NCI-H345 (cell line): Measurements from ENCODE around the gene SBF2.

Experiments
- DNase-seq: peaks from one replicate; lab custom pipeline; 2025; lab: John Stamatoyannopoulos, UW

Gene SBF2

DNA sequence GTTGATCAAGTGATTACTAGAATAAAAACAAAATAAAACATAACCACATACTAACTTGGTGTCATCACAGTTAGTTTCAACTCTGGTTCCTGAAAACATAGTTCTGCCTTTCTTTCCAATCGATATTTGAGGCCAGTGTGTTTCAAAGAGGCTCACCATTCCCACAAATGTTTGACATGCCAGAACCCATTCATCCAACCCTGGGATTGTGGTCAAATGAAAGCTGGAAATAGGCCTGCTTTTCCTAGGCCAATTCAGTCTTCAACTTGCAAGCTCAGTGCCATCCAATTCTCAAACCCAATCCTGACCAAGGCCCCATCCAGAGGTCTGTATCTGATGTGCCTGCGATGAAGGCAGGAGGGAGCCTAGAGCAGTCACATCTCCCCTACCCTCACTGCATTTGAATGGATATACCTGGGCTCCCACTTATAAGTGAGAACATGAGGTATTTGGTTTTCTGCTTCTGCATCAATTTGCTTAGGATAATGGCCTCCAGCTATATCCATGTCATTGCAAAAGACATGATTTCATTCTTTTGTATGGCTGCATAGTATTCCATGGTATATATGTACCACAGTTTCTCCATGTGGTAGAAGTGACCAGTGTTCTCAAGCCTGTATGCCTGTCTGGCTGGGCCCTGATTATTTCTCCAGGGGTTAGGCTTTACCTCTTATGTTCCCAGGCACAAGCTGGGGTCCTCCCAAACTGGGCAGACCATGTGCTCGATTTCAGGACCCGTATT, 486.9 kb downstream of the SBF2 start:
- no peak for DNase-seq

DNA sequence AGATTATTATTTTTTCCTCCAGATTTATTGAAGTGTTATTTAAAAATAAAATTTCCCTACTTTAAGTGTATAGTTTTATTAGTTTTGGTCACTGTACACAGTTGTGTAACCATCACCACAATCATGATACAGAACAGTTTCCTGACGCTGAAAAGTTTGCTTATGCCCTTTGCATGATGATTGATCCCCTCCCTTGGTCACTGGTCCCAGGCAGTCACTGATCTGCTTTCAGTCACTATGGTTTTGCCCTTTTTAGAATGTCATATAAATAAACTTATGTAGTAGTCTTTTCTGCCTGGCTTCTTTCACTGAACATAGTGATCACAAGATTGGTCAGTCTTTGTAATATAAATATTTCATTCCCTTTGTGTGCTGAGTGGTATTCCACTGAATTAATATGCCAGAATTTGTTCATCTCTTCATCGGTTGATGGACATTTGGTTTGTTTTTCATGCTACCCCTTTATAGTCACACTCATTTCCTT, 489.6 kb downstream of the SBF2 start:
- DNase-seq, result no peak

- DNase-seq, result no peak
These were observed 490.2 kb downstream of the SBF2 start for GRCh38 chr11:9803685-9804418.

DNA sequence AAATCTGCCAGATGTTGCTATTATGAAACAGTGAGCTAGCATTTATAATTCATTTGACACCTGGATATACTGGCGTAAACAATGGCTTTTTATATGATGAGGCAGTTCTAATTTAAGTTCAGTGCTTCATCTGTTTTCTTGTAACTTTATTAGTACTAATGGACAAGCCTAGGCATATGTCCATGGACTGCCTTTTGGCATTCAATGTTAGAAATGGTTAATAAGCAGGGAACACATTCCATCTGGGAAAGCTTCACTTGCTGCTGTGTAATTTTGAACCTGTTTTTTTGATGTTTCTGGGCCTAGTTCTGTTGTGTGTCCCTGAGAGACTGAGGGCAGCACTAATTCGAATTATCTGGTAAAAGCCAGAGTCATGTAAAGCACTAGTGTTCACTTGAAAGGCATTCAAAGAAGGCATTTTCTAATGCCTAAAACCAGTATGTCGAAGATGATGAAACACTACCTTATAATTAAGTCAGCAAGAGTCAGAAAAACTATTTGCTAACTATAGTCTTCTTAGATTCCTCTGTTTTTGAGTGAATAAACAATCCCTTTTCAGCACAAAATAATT, 491.6 kb downstream of the SBF2 start:
- DNase-seq, result no peak

GRCh38 chr11:9799886-9800285, 494.1 kb downstream of the SBF2 start:
- no peak for DNase-seq

DNA sequence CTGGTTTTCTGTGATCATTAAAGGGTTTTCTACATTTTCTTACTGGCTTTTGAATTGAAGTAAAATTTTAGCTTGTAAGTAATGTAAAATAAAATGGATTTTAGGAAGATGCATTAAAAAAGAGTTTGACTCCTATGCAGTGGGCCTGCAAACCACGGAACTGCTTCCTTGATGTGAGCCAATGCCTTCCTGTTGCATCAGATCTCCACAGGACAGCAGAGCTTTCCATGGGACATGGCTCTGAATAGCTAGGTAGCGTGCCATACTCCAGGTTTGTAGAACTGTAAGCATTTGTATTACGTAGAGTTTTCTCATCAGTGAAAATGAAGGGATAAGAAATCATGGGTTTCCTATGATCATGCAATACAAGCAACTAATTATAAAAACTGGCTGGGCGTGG, 496.7 kb downstream of the SBF2 start:
- DNase-seq, result no peak

- no peak for DNase-seq
These were observed 497.2 kb downstream of the SBF2 start for GRCh38 chr11:9796854-9797253.

GRCh38 chr11:9796266-9796665, 497.8 kb downstream of the SBF2 start:
- DNase-seq, result no peak

DNA sequence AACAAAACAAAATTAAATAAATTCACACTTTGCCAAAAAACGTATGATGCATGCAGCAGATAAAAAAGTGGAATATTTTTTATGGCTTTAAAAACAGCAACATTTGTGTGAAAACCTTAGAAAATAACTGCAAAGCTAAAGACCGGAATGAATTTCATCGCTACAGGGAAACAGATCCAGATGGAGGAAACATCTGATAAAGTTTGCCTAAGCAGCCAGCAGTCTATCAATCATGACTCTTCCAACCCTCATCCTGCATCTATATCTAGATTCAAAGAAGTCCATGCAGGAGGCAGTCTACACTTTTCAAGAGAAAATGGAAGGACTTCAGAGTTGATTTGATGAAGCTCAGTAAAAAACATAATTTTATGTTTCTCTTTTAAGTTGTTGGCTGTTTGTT, 503.3 kb downstream of the SBF2 start:
- no peak for DNase-seq

DNA sequence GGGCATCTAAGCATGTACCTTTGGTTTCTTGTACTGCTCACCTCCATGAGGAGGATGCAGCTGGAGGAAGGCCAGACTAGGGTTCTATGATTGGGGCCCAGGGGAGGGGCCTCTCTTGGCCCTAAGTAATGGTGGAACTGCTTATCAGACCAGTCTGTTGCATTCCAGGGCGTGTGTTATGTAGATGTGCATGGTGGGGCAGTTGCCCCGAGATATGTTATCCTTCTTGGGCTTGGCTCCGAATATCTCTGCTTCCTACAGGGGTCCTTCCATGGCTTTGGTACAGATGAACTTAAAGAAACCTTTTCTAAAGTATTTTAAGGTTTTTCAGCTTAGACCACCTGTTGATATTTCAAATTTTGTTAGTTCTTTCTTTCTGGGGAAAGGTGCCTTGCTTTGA, 504.1 kb downstream of the SBF2 start:
- DNase-seq, result no peak

GRCh38 chr11:9787981-9788521, 506.0 kb downstream of the SBF2 start:
- DNase-seq, result no peak

DNA sequence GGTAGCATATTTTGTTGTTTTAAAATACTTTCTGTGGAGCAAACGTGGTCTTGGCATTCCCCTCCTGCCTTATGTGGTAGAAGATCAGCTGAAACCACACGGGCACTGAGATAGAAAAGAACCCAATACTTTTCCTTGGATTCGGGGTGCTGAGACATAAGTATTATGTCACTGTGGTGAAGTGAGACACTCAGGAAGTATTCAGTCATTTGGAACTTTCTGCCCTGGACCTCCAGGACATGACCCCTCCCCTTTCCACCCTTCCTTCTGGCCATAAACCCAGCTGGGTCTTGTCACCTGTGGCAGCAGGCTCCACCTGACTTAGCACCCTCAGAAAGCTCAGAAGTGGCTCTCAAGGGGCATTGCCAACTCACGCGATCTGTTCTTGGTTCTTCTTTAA, 506.8 kb downstream of the SBF2 start:
- DNase-seq, result no peak

DNA sequence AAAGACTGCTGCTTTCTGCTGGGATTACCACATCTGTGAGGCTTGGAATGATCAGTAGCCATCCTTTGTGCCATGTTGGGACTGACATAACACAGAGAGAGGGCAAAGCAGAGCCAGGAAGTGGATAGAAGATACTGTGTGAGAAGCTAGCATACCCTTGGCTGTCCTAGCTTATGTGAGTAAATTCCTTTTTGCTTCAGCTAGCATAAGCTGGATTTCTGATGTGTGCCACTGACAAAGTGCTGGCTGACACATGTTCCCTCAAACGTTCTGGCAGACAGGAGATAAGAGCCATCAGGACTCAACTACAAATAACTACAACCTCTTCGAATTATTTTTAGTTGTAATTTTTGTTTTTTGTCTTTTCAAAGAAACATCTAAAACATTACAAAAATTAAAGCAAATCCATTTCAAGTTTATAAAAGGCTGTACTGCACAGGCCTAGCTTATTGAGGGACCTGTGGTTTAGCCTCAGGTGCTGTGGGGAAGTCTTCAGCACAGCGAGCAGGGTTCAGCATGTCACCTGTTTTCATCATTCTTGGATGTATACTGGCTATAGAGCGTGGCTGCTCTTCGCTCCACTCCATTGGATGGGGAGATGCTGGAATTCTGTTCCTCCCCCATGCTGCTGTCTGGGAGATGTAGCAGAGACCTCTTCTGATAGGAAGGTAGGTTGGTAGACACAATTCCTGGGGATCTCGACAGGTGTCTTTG, 509.3 kb downstream of the SBF2 start:
- no peak for DNase-seq

- DNase-seq, result no peak
These were observed 510.0 kb downstream of the SBF2 start for GRCh38 chr11:9783986-9784385.

GRCh38 chr11:9780929-9781328, 513.1 kb downstream of the SBF2 start:
- no peak for DNase-seq

- DNase-seq, result no peak
These were observed 516.5 kb downstream of the SBF2 start for GRCh38 chr11:9777525-9777924.

DNA sequence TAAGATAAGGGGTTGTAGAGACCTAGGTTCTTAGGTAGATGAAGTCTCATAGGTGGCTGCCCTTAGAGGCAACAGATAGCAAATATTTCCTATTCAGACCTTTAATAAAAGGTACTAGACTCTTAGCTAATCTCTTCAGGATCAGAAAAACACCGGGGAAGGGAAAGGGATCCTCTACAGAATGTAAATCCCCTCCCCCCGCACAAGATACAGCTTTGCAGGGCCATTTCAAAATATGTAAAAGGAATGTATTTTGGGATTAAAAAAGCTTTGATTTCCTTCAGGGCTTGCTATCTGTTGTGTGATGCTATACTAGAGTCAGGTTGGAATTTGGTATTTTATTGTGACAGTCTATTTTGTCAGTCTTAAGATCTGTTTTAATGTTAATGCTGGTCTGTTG, 517.0 kb downstream of the SBF2 start:
- DNase-seq, result no peak

DNA sequence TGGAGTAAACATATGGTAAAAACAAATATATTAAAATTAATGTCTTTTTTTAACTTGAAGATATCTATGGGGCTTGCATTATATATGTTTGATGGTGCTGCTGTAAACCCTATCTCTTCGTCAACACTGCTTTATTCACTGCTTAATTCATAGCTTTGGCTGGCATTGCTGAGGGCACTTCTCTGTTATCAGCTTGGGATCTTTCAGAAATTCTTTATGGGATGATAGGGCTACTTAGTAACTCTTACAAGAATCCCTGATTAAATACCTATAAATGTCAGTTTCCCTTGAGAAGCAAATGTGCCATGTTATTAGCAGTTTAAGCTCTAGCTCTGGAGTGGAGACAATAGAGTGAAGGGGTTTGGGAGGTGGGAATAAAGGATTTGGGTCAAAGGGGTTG, 517.8 kb downstream of the SBF2 start:
- no peak for DNase-seq

GRCh38 chr11:9775398-9775779, 518.6 kb downstream of the SBF2 start:
- no peak for DNase-seq

- DNase-seq, result no peak
These were observed 519.2 kb downstream of the SBF2 start for GRCh38 chr11:9774591-9775397.

- no peak for DNase-seq
These were observed 519.9 kb downstream of the SBF2 start for GRCh38 chr11:9774109-9774508.
